IPS DF 6.9 (cell line): ENCODE measurements around the gene ZNF544.
A peak's percentile ranks its signal among the peaks of the same experiment; 100 is the strongest.
"Not testable (repeated sequence)": the region's sequence is repeated elsewhere in the genome, so short reads cannot be mapped to it uniquely, and the experiment has no call there.

Source experiments
- DNase-seq: peaks from one replicate; pipeline ENCODE4 v3.0.0-alpha.2; 2013; ENCODE audit warnings: low read depth, low spot score
- H3K27ac ChIP-seq: one replicate; pipeline ENCODE4 v1.5.1; 2013; ENCODE audit warnings: low read length, control low read depth
- H3K27me3 ChIP-seq: 2 replicates; pipeline ENCODE4 v1.6.1; 2013; ENCODE audit warnings: mild to moderate bottlenecking, low read length; ENCODE audit not compliant: control insufficient read depth, insufficient read depth
- H3K36me3 ChIP-seq: 2 replicates; pipeline ENCODE4 v1.6.1; 2013; ENCODE audit warnings: low read length; ENCODE audit not compliant: control insufficient read depth, insufficient read depth
- H3K4me1 ChIP-seq: 2 replicates; pipeline ENCODE4 v1.6.1; 2013; ENCODE audit warnings: low read length; ENCODE audit not compliant: control insufficient read depth, insufficient read depth
- H3K4me3 ChIP-seq: 2 replicates; pipeline ENCODE4 v1.5.1; 2013; ENCODE audit warnings: mild to moderate bottlenecking, low read length
- H3K9me3 ChIP-seq: 2 replicates; pipeline ENCODE4 v1.6.1; 2013; ENCODE audit warnings: low read length, inconsistent platforms; ENCODE audit not compliant: control insufficient read depth, insufficient read depth
- WGBS: extraction: QIAGEN DNeasy Blood & Tissue Kit; methylation state at CpG from one replicate; pipeline ENCODE4 v1.1.7; 2013; ENCODE audit warnings: mixed read lengths, missing lambda C conversion rate; ENCODE audit not compliant: insufficient read length, insufficient coverage; 5-methylcytosine and 5-hydroxymethylcytosine counted together

Gene ZNF544

DNA sequence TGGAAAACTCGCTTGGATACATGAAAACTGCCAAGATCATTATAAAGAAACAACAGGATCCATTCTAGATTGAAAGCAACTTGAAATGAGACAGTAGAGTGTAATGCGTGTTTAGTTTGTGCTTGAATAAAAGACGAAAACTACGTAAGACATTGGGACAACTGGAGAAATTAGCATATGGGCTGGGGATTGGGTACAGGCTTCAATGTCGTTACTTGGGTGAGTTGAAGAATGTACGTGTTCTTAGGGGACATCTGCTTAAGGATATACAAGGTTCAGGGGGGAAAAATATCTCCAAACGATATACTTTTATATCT, 76.0 kb downstream of the ZNF544 start:
- Histone ChIP-seq H3K4me1 (no peaks in the 10 kb centered on the region), H3K9me3 (no peaks in the 10 kb centered on the region), H3K4me3 (peak overlapping the region; percentile 79; the same call in 1 of the 2 replicates), H3K27ac (no peak overlapping the region), H3K36me3 (peaks cover 5% of the 10 kb centered on the region; the same call in 1 of the 2 replicates), H3K27me3 (no peaks in the 10 kb centered on the region)
- WGBS = no CpG with 5 or more reads among the region's 7 CpGs
- DNase-seq = no peak

DNA sequence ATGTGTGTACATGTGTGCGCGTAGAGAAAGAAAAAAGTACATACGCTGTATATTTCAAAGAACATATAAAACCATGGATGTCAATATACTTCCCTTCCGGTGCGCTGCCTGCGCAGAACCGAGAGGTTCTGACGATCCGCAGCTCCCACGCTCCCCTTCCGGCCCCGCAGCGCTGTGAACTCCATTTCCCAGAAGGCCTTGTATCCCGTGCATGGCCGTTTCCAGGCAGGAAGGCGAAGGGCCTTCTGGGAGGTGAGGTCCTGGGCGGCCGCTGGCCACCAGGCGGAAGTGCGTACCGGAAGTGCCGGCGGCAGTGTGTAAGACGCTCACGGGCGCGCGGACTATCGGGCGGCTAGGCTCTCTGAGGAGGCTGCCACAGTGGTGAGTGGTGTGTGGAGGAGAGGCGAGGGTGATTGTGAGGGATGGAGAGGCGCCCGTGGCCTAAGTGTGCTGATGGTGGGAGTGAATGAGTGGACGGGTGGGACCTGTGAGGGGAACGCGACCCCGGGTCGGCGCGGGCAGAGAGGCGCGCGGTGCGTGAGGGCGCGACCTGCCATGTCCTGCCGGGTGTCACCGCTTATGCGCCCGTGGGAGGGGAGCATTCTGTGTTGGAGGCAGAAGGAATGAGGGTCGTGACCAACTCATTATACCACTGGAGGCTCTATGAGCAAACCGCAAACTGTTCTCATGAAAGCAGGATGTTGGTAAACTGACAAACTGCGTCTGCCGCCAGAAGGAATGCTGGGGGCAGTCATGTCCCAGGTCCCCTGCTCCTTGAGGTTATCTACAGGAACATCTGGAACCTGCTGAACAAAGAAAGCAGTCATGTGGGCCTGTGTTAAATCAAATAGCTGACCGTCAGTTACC, 76.6 kb downstream of the ZNF544 start, which contains the start of gene ERVK3-1:
TSS of gene ERVK3-1 (plus strand) at position 313 of the 867 bp plus-strand sequence. CDS start 6,792 bp downstream, outside the sequence.
- Histone ChIP-seq H3K4me3 (peak within 1 kb of the TSS; percentile 79), H3K27me3 (no peaks in the 10 kb centered on the region), H3K27ac (no peak within 1 kb of the TSS), H3K4me1 (no peaks in the 10 kb centered on the region), H3K36me3 (peaks cover 5% of the 10 kb centered on the region; the same call in 1 of the 2 replicates), H3K9me3 (no peaks in the 10 kb centered on the region)
- peak; percentile 91 for DNase-seq
- no CpG with 5 or more reads among the region's 55 CpGs for WGBS

DNA sequence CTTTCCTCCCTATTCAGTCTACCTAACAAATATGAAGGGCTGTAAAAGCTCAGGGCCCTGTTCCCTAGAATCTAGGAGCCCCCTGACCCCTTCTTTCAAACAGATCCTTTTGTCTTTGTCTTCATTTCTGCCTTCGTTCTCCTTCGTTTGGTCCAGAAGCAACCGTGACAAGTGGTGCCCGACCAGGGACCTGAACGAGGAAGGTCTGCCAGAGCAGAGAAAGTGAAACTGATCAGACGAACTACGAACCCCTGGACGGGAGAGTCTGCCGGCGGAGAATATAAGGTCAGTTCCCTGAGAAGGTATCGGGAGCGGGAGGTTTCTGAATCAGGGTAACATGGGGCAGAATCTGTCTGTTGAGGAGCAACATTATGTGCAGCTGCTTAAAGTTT, 77.2 kb downstream of the ZNF544 start:
- no peak overlapping the region for H3K27ac ChIP-seq
- DNase-seq = no peak
- WGBS = no CpG with 5 or more reads among the region's 12 CpGs

DNA sequence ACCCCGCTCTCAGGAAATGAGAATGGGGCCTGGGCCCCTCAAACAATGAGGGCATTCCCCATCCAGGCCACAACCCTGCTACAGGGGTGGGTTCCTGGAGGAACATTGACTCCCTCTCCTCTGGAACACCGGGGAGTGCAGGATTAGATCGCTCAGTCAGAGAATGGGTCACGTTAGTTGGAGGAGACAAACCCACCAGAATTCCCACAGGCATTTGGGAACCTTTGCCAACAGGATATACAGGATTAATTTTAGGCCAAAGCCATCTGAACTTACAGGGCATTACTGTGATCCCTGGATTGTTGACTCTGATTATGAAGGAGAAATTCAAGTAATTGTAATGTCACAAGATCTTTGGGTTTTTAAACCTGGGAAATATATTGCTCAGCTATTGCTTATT, 79.0 kb downstream of the ZNF544 start:
- no peak overlapping the region for H3K4me3 ChIP-seq
- no peak overlapping the region for H3K27ac ChIP-seq
- no peaks in the 10 kb centered on the region for H3K9me3 ChIP-seq
- DNase-seq = no peak
- no CpG with 5 or more reads among the region's 4 CpGs for WGBS
- H3K27me3 ChIP-seq = no peaks in the 10 kb centered on the region; the same call in 1 of the 2 replicates
- H3K4me1 ChIP-seq = no peaks in the 10 kb centered on the region
- peaks cover 6% of the 10 kb centered on the region for H3K36me3 ChIP-seq

More for the DNA sequence above, 77.2 kb downstream of the ZNF544 start:
- H3K4me3 ChIP-seq = peak overlapping the region; percentile 79; the same call in 1 of the 2 replicates
- H3K36me3 ChIP-seq = peaks cover 5% of the 10 kb centered on the region; the same call in 1 of the 2 replicates
- H3K4me1 ChIP-seq = no peaks in the 10 kb centered on the region
- no peaks in the 10 kb centered on the region for H3K27me3 ChIP-seq
- H3K9me3 ChIP-seq = no peaks in the 10 kb centered on the region

DNA sequence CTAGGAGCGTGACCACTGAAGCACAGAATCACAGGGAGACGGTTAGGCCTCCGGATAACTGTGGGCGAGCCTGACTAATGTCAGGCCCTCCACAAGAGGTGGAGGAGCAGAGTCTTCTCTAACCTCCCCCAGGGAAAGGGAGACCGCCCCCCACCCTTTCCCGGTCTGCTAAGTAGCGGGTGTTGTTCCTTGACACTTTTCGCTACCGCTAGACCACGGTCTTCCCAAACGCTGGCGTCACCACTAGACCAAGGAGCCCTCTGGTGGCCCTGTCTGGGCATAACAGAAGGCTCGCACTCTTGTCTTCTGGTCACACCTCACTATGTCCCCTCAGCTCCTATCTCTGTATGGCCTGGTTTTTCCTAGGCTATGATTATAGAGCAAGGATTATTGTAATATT, 82.0 kb downstream of the ZNF544 start:
- not testable (repeated sequence) for H3K27me3 ChIP-seq, DNase-seq, H3K4me1 ChIP-seq, H3K27ac ChIP-seq, H3K9me3 ChIP-seq, H3K4me3 ChIP-seq, H3K36me3 ChIP-seq
- no CpG with 5 or more reads among the region's 13 CpGs for WGBS

DNA sequence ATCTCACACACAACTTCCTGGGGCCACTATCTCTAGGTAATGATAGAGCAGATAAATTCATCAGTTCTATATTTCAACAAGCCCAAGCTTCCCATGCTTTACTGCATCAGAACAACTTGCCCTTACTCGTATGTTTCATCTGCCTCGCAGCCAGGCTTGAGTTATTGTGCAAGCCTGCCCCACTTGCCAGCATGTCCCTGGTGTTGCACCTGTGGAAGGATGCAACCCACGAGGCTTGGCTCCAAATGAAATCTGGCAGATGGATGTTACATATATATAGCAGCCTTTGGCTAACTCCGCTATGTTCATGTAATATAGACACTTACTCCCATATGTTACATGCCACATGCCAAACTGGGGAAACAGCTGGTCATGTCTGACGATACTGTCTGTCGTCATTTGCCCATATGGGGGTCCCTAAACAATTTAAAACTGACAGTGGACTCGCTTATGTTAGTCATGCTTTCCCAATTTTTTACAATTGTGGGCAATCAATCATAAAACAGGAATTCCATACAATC, 82.7 kb downstream of the ZNF544 start:
- H3K4me1 ChIP-seq = no peaks in the 10 kb centered on the region
- no peak for DNase-seq
- no peaks in the 10 kb centered on the region for H3K9me3 ChIP-seq
- no peaks in the 10 kb centered on the region; the same call in 1 of the 2 replicates for H3K27me3 ChIP-seq
- H3K4me3 ChIP-seq = no peak overlapping the region
- no CpG with 5 or more reads among the region's 7 CpGs for WGBS
- H3K36me3 ChIP-seq = peaks cover 6% of the 10 kb centered on the region
- no peak overlapping the region for H3K27ac ChIP-seq
